ENCODE data around the gene SIVA1.
"Not testable (repeated sequence)": the region's sequence is repeated elsewhere in the genome, so short reads cannot be mapped to it uniquely, and the experiment has no call there.

The SIVA1 gene

DNA sequence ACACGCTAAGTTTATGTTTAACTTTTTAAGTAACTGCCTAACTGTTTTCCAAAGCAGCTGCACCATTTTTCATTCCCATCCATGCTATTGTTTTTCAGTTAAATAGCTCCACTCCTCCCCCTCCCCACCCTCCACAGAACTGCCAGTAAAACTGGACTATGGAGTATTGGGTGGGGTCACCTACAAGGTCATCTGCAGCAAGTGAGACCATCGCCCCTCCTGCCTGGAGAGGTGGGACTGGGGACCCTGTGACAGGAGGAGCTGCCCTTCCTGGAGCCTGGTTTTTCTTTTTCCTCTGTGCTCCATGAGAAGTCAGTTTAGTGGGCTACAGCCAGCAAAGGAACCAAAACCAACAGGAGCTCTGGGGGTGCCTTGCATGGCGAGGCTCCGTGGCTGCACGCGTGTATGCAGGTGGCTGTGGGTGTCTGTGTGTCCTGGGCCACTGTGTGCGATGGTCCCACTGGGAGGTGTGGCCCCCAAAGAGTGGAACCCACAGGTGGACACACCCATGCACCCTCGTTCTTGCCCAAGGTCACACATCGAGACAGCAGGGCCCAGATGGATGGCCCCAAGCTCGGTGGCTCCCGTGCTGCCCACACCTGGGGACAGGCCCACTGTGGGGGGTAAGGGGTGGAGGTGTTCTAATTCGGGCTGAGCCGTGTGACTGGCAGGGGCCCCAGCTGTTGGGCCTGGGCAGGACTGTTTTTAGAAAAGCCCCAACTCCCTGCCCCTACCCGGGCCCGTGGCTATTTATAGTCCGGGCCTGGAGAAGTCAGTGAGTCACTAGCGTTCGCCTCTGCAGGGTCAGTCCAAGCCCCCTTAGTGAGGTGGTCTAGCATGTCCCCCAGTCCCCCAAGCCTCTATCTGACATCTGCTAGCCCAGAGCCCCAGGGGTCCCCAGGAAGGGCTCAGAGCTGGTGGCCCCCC is 31.2 kb upstream of the SIVA1 start:
- no peak for DNase-seq

DNA sequence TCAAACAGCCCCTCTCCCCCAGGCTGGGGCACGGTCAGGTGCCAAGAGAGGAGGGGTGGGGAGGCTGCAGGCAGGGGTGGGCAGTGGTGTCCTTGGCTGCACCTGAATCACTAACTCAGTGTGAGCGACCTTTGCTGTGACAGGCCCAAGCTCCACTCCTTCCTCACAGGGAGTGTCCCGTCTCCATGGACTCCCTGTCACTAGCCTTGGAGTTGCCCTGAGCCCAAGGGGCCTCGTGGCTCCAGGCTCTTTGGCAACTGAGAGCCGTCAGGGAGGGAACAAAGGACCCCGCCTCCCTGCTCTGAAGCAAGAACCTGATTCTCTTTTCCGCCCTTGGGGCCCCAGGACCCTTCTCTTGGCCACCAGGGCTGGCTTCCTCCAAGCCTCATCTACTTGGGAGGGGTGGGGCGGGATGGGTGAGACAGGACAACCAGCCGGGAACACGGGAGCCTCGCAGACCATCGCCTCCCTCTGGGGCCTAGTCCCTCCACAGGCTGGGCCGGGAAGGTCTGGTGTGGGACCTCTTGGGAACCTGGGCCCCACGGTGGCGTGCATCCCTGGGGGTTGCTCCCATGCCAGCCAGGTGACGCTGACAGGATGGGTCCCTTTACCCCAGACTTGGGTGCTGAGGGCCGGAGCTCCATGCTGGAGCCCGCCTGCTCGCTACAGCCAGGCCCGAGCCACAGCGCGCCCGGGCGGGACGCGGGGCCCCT is 29.9 kb upstream of the SIVA1 start:
- DNase-seq, result no peak

DNA sequence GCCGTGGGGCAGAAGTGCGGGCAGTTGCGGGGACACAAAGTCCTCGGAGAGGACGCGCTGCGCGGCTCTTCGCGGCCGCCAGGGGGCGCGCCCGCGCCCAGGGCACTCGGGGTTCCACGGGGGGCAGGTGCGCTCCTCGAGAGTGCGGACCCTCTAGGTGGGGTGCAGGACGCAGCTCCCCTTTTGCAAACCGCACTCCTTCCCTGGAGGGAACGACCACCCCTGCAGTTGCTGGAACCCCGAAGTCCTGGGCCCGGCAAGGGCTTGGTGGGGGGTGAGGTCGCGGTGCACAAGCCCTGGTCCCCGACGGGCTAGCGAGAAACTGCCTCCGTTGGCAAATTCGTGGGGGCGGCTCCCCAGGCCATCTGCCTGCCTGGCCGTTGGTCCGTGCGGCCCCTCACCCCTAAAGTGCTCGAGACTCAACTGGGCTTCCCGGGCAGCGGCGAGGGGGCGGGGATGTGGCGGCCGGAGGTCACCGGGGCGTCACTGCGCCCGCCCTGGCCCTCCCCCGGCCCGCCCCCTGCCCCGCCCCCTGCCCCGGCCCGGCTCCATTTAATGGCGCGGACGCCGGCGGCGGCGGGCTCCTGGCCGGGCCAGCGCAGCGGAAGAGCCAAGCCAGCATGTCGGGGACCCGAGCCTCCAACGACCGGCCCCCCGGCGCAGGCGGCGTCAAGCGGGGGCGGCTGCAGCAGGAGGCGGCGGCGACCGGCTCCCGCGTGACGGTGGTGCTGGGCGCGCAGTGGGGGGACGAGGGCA is 29.1 kb upstream of the SIVA1 start, which contains the start of gene ADSS1:
Gene ADSS1, plus strand, starts transcription at position 579 of the 756 bp plus-strand sequence. Its CDS starts 42 bp downstream, at position 621.
- no peak for DNase-seq

DNA sequence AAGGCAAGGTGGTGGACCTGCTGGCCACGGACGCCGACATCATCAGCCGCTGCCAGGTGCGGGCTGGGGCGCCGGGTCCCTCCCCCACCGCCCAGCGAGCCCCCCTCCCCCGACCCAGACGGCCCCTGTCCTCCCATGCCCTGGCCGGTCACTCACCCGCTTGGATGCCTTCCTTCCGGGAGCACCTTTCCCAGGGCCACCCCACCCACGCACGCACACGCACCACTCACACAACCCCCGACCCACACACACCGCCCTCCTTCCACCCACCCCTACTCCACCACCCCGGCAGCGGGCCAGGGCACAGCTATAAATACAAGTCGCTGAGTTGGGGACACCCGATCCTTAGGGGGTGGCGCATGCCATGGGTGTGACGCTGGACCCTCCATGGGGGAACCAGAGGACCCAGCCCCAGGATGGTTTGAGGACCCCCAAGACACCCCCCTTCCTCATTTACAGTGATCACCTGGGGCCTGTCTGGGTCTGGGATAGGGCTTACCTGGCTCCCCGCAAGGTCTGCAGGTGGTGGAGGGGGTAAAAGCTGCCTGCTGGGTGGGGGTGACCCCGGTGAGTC is 28.5 kb upstream of the SIVA1 start:
- DNase-seq, result peak in 1 of 2 experiments; percentile 3

DNA sequence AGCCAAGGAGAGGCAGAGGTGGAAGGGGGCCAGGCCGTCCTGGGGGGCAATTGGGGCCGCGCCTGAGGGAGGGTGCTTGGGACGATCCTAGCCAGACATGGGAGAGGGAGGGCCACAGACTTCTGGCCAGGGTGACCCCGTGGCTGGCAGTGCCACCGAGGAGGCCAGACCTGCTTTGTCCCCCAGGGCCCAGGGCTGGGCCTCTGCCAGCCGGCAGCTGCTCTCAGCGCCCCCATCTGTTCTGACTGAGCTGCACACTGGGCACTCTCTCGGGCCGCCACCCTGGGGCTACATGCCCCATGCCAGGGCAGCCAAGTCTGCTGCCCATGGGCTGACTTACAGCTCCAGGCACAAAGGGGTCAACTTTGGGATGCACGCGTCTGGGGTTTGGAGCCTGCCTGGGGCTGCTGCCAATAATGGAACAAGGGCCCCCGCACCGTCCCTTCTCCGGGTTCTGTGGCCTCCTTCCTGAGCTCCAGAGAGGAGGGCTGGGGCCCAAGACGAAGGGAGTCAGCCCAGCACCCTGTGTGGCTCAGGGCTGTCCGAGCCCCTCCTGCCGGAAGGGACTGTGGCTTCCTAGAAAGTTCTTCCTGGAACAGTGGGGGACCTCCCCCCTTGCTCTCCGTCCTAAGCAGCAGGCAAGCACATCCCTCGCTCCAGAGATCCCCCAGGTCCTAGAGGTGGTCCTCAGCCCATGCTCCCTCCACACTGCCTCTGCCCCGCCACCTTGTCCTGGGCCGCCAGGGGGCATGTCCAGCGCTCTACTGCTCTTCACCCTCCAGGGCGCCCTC is 27.8 kb upstream of the SIVA1 start:
- DNase-seq, result no peak

DNA sequence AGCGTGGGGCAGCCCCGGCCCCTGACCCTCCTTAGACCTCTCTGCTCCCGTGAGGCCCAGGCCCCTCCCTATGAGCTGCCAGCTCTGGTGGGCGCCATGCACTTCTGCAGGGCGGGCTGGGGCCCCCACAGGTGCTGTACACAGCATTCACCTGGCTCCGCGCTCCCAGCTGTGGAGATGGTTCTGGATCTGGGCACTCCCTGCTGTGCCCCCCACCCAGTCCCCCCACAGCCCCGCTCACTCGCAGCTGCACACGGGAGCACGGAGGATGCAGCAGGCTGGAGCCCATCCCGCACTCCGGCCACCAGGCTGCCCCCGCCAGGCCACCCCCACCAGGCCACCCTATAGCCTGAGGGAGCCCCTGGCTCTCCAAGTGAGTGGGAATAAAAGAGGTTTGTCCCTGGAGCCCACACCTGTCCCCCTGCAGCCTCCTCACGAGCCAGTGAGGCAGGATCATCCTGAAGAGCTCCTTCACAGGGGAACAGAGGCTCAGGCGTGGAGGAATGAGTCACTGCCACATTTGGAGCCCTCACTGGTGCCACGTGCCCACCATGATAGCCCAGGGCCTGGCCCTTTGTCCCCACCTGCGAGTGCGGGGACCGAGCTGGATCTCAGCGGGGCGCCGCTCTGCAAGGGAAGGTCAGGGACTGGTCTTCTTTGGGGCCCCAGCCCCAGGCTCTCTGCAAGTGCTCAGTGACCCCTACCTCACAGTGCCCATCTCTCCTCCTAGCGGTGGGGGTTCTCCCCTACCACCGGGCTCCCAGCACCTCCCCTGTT is 27.0 kb upstream of the SIVA1 start:
- no peak for DNase-seq

DNA sequence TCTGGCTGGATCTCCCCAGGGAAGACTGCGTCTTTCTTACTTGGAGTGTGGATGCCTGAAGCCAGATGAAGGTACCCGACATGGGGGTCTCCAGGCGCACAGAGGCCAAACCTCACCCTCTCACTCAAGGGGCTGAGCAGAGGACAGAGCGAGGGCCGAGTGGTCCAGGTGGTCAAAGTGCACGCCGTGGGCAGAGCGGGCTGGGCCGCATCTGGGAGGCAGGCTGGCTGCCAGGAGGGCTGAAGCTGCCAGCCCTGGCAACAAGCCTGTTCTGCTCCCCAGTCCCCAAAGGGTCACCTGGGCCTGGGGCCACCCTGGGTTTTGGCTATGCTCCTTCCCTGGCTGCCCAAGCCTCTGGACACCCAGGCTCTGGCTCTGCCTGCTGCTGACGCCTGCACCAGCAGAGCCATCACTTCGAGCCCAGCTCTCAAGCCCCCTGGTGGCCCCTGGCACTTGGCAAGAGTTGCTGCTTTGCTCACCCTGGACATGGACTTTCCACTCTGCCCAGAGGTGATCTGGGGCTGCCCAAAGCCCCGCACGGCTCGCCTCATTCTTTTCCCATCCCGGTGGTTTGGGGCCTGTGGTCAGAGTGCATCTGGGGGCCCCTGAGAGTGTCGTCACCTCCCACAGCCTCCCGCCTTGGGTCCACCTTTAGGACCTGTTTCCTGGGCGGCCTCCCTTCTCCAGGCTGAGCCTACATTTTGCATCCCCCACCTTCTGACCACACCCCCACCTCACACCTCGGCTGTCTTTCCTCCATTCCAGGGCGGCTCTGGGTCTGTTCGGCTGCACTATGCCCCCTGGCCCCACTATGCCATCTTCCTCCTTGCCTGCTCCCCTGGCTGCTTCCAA is 26.1 kb upstream of the SIVA1 start:
- DNase-seq, result no peak

DNA sequence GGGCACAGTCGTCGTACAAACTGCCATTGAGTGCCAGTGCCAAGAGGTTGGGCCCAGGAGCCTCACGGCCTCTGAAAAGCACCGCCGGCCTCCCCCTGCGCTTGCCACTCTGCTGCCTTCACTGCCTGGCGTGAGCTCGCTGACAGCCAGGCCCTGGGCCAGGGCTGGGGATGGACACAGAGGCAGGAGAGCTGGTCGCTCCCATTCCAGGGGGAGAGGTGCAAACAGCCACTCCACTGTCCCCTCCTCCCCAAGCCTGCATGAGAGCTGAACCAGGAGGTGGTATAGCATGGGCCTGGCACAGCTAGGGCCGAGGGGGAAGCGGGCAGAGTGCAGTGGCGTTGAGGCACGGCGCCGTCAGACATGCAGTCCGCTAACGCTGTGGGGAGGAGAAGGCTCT is 24.3 kb upstream of the SIVA1 start:
- DNase-seq, result no peak

DNA sequence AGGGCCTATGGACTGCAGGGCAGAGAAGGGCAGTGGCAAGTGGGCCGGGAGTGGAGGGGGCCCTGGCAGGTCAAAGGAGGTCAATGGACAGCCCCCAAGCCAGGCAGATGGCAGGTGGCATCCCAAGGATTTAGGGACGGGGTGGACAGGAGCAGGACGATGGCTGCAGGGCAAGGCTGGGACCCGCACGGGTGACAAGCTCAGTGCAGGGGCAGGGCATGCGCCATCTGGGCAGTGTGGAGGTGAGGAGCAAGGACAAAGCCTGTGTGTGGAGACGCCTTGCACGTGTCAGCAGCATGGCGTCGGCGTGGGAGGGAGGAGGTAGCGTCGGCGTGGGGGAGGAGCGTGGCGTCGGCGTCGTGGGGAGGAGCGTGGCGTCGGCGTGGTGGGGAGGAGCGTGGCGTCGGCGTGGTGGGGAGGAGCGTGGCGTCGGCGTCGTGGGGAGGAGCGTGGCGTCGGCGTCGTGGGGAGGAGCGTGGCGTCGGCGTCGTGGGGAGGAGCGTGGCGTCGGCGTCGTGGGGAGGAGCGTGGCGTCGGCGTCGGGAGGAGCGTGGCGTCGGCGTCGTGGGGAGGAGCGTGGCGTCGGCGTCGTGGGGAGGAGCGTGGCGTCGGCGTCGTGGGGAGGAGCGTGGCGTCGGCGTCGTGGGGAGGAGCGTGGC is 23.6 kb upstream of the SIVA1 start:
- not testable (repeated sequence) for DNase-seq

DNA sequence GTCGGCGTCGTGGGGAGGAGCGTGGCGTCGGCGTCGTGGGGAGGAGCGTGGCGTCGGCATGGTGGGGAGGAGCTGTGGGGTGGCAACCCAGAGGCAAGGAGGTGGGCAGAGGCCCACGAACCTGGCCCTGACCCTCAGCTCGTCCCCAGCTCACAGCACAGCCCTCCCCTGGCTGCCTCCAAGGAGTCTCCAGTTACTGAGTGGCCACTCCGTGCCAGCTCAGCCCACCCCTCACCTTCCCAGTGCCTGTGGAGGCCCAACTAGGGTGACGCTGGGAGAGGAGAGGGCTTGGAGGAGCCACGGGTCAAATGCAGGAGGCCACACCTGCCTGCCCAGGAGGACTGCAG is 23.1 kb upstream of the SIVA1 start:
- DNase-seq, result no peak

DNA sequence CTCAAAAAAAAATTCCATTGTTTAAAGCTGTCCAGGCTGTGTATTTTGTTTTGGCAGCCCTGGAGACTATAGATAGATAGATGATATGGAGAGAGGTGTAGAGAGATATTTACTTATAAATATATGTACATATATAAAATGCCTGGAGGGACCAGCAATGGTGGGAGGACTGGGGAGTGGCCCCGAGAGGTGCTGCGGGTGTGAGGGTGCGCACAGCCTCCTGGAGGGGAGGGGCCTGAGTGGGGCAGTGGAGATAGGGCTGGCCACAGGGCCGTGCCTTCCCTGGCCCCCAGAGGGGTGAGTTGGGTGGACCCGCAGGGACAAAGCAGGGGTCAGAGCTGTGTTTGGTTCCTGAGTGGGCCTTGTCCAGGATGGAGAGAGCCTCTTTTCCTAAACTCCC is 22.5 kb upstream of the SIVA1 start:
- DNase-seq, result no peak

DNA sequence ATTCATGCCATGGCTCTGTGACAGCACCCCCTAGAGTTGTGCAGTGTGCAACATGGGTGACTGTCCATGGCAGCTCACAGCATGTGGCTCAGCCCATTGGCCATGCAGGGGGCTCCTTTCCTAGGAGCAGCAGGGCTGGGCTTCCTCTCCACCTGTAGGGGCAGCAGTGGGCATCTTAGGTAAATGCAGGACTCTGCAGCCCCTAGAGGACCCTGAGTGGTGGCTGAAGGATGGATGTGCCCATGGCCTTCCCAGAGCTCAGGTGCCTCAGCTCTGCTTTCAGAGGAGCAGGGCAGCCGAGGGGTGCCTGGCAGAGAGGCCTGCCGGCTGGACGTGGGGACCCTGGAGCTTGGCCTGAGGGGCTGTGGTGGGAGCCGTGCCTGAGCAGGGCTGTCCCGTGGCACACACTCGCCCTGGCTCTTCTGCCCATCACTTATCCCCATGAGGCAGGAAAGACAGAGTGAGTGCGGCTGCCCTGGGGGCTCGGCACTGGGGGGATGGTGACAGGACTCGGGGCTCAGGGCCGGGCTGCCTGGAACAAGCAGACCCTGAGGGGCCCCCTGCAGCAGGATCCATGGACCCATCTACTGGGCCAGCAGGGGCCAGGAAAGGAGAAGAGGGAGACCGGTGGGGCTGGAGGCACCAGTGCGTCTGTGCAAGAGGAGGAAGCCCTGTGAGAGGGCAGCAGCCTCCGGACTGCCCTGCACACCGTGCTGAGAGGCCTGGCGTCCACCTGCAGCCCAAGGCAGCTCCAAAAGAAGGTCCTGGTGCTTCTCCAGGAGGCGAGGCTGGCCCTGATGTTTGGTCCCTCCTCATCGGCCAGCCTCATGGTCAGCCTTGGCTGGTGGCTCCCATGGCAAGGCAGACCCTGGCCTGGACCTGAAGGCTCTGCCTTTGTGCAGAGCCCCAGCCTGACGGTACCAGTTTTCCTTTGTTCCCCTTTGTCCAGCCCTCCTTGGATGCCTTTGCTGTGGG is 21.3 kb upstream of the SIVA1 start:
- no peak for DNase-seq

DNA sequence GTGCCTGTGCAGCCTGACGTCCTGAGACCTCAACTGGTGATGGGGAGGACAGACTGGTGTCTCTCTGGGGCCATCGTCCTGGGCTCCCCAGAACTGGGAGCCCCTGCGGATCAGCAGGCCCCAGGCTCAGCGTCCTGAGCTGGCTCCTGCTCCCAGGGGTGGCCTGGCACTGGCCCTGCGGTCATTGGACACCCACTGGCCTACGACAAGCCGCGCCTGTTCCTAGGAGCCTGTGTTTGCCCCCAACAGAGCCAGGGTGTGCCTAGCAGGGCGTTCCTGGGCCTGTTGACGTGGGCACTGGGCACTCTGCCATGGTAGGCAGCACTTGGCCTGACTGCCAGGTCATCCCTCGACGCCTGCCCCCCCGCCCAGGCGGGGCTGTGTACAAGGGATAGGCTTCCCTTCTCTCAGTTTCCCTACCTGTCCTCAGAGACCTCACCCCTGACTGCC is 20.6 kb upstream of the SIVA1 start:
- DNase-seq, result no peak

DNA sequence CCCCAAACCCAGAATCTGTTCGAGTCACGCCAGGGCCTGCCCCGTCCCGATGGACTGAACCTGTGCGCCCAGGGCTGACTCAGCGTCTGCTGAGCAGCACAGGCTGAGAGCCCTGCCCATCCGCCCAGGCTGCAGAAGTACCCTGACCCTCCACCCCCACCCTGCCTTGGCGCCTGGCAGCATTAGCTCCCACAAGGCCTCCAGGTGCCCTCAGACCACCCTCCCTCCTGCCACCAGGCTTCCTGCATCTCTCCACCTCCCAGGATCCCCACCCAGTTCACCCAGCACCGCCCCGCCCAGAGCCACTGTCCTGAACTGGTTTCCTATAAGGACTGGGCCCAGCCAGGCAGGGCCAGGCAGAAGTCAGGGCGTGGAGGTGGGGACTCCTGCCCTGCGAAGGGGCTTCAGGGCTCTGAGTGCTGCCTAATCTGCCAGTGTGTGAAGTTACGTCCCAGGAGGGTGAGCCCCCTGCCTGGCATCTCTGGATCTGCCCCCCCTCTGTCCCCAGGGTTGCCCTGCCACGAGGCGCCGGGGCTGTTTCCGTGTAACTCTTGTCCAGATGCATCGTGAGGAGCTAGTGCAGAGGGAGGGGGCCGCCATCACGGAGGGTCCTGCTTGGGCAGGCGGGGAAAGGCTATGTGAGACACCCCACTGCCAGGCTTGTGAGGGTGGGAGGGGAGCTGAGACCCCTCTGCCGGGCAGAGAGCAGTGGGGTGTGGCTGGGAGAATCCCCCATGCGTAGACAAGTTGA is 19.8 kb upstream of the SIVA1 start:
- no peak for DNase-seq

DNA sequence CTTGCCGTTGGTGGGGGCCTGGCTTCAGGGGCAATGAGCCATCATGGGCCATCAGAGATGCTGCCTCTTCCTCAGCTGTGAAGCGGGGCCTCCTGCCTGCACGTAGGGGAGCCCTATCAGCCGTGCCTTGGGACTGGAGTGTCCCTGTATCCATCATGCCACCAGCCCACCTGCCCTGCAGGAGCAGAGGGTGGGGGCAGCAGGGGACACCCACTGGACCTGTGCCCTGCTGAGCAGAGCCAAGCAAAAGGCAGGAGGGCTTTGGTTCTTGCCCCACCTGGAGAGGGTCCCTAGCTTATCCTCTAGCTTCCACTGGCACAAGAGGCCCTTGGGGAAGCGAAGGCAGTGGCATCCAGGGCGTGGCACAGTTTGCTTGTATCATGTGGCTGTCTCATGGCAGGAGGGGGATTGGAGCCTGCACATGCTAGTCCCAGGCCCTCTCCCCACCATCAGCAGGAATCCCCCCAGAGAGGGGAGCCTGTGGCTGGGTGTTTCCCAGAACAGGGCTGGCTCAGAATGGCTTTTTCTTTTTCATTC is 18.8 kb upstream of the SIVA1 start:
- no peak for DNase-seq

DNA sequence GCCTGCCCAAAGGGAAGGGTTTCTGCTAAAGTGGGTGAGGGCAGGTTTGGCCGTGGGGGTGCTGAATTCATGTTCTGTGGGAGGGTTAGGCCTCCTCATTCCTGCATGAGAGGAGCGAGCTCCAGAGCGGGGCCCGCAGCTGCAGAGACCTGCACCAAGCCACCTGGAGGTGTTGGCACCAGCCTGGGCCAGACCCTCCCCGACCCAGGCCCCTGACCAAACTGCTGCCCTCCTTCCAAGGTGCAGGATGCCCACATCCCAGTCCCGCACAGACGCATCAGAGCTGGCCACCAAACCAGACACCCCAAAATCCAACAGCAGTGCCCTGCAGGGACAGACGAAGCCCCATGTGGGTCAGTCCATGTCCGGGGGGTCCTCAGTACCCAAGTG is 18.4 kb upstream of the SIVA1 start:
- no peak for DNase-seq

DNA sequence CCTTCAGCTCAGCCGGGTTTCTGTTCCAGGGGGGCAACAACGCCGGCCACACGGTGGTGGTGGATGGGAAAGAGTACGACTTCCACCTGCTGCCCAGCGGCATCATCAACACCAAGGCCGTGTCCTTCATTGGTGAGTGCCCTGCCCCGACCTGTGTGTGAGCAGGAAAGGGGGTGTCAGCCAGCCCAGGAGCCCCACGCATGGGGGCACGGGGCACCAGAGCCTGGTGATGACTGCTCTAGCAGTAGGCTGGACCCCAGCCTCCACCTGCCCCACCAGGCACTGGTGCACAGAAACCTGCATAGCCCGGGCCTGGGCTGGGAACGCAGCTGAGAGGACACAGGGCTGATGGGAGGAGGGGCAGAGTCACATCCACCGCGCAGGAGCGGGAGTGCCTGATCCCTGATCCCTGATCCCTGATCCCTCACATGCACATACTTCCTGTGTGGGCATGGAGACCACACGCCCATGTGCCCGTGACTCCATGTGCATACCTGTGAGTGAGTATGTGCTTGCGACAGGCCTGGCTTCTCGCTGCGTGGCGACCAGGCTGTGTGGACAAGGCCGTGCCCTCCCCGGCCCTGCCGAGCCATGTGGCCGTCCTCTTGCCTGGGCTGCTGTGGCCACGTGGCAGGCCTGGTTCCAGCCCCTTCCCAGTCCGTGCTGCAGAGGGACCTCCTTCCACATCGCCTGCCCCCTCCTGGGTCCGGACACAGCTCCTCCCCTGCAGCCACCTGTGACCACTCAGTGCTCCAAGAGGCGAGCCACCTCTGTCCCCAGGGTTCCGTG is 17.8 kb upstream of the SIVA1 start:
- DNase-seq, result no peak

Measured in NCI-H187 (cell line).